ENCODE results near the gene PTPRK.

DNA sequence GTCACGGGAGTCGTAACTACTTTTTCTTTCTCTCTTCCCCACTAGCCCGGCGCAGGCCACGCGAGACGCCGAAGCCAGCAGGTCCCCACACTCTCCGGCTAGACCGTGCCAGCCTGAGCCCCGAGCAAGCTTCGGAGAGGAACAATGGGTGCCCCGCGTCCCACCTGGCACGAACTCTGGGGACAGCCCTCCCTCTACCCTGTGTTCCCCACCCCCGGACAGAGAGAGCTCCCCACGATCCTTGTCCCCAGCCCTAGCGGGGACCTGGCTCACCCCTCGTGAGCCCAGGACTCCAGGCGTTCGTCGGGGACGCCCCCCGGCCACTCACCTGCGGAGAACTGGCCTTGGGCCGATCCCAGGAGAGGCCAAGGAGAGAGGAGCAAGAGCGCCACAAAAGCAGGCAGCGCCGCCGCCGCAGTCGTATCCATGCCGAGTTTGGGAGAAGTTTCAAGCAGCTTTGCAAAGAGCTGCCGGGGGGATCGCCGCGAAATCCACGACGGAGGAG, 416 bp downstream of the PTPRK start:
- TF ChIP-seq, protein P1, sequence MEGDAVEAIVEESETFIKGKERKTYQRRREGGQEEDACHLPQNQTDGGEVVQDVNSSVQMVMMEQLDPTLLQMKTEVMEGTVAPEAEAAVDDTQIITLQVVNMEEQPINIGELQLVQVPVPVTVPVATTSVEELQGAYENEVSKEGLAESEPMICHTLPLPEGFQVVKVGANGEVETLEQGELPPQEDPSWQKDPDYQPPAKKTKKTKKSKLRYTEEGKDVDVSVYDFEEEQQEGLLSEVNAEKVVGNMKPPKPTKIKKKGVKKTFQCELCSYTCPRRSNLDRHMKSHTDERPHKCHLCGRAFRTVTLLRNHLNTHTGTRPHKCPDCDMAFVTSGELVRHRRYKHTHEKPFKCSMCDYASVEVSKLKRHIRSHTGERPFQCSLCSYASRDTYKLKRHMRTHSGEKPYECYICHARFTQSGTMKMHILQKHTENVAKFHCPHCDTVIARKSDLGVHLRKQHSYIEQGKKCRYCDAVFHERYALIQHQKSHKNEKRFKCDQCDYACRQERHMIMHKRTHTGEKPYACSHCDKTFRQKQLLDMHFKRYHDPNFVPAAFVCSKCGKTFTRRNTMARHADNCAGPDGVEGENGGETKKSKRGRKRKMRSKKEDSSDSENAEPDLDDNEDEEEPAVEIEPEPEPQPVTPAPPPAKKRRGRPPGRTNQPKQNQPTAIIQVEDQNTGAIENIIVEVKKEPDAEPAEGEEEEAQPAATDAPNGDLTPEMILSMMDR (IDR thresholded peaks at IDR 0.05), result no peak
- TF ChIP-seq POLR2A (IDR thresholded peaks at IDR 0.05), result no peak
